H1 (cell line): ENCODE measurements around the gene OSBPL6. TPM values are rescaled to one million over a fixed set of nuclear protein-coding genes. Genes with fewer than 3 reads are reported as not detected.

Source experiments
- CBX8 ChIP-seq: fragments of 300-800, 300-1000 bp; sonication (generic); IDR thresholded peaks from 2 replicates; pipeline ENCODE4 v1.7.1; 2016; ENCODE audit warnings: low read depth, low read length, borderline replicate concordance
- CHD7 ChIP-seq: fragments of 300-600 bp; sonication (generic); IDR thresholded peaks from 2 replicates; pipeline ENCODE4 v1.7.1; 2012; ENCODE audit warnings: low read length, moderate library complexity, mild to moderate bottlenecking, inconsistent platforms; ENCODE audit not compliant: insufficient replicate concordance
- polyA plus RNA-seq, 7 experiments: library from polyadenylated mRNA; depleted of rRNA in 3 of 7; stranded (reverse) in 5 of 7; unstranded in 2 of 7; fragments of >200 nt in 5 of 7; fragments of 200-250 nt in 2 of 7; gene quantifications; 1 replicate in 5 of 7; 2 replicates in 1 of 7; 4 replicates in 1 of 7; pipeline versions ENCODE4 v1.2.1 to v1.2.3, GENCODE V29; 2011 to 2013; ENCODE audit warnings: missing spikeins in 2 of 7, mixed read lengths in 2 of 7
- total RNA-seq: library from RNA; stranded (reverse); fragmentation: NEBNext Ultra II Directional; extraction: Animal tissue kit (Norgen Biotek cat#: 25700); gene quantifications from 2 replicates; pipeline ENCODE4 v1.2.1, GENCODE V29; 2021

Gene OSBPL6
- total and polyA plus RNA-seq, 2 of the 8 experiments (the other 6 are each of a cell fraction or from before 2014, with no cell fraction given): 1.7 to 5.6 TPM

- no peak for TF ChIP-seq CHD7
- TF ChIP-seq CBX8: no peak
Observed at GRCh38 chr2:178380763-178381162, 186.5 kb downstream of the OSBPL6 start (continued).
